Limb (tissue), 2 donors: ENCODE data around the gene RAMACL.

Experiments
- DNase-seq, 2 donors: peaks; one replicate each; pipeline ENCODE4 v3.0.0-alpha.2; 2016; ENCODE audit errors: extremely low spot score in 2 of 2

Gene RAMACL

DNA sequence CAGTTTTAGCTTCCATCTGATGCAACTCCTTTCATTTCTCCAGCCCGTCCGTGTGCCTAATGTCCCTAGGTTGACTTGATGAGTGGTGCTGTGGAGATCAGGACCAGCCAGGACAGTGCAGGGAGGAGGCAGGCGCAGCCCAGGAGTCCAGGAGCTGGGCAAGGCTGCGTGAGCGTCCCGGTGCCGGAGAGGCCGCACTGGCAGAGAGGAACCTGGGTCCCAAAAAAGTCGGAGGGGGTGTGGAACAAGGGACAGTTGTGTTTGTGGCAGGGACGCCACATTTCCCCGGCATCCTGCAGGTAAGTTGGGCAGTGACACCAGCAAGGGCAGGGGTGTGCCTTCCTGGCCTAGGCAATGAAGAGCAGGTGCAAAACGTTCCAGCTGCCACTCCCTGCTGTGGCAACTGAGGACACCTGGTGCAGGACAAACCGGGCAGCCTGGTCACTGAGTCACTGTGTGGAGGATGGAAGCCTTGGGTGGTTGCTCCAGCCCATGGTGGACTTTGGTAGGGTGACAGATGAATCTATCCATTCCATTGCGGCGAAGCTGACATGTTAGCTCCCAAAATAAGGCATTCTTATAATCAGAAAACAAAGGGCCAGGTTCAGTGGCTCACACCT, 53.2 kb downstream of the RAMACL start:
- DNase-seq = no peak
